ENCODE measurements around the gene EHD1.
A peak's percentile ranks its signal among the peaks of the same experiment; 100 is the strongest.

Gene EHD1

DNA sequence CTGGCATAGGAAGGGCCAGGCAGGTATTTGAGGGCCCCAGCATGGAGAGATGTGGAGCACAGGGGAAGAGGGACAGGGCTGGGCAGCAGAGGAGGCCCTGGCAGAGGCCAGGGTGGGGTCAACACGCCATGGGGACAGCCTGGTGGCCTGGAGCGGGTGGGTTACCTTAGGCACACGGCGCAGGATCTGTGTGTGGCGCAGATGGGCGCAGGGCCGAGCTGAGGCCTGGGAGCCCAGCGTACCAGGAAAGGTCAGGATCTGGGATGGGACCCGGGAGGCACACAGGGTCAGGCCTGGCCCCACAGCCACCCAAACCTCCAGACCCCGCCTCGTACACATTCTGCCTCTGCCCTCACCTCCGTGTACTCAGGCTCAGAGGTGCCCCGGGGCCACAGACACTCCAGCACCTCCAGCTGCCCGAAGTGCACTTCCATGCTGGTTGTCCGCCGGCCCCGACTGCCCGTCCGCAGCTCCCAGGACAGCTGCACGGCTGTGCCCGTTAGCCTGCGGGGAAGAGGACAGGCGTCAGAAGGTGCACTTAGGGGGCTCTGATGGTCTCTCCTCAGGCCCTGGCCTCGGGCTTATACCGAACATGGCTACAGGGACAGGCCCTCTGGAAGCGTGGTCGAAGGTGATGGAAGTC is 32.2 kb upstream of the EHD1 start:
- no peak overlapping the region for H3K27ac ChIP-seq (ENCODE audit: insufficient read depth, low read length, poor library complexity, severe bottlenecking)
- H3K36me3 ChIP-seq (ENCODE audit: control insufficient read depth, insufficient read depth, low read length): peaks cover 86% of the 10 kb centered on the region
- no peak overlapping the region for H3K4me3 ChIP-seq (ENCODE audit: insufficient read depth, low read depth, low read length, poor library complexity, severe bottlenecking)
- H3K27me3 ChIP-seq (replicated peaks; ENCODE audit: control insufficient read depth, insufficient read depth, low read length, poor library complexity, severe bottlenecking): no peaks in the 10 kb centered on the region
- H3K9me3 ChIP-seq (ENCODE audit: control insufficient read depth, low read length): no peaks in the 10 kb centered on the region
- peaks cover 5% of the 10 kb centered on the region for H3K4me1 ChIP-seq (ENCODE audit: control insufficient read depth, insufficient read depth, low read length, poor library complexity, severe bottlenecking)
- no peak for DNase-seq

DNA sequence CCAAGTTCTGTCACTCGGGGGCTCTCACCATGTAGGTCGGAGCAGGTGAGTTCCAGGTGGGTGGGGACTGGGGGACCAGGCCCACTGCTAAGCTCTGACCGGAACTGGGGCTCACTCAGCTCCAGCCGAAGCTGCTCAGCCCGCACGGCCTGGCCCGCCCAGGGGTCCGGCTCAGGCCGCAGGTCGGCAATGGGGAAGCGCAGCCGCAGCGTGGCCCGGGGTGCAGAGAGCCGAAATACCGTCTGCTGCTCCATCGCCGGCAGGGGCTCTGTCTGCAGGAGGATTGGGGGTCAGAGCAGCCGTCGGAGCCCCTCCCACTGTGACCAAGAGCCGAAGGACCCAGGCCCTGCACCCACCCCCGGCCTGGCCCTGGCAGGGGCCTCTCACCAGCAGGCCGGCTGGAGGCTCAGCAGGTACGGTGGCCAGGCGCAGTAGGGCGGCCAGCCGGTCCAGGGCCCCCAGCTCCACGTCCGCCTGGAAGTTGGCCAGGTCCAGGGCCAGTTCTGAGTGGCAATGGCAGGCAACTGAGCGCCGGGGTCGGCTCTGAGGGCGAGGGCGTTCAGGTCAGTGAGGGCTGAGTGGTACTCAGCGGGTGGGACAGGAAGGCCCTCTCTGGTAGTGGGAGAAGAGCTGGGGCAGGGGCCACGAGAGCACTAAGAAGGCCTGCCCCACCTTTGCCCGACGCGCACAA is 31.4 kb upstream of the EHD1 start:
- Histone ChIP-seq H3K4me1 (ENCODE audit: control insufficient read depth, insufficient read depth, low read length, poor library complexity, severe bottlenecking) (no peaks in the 10 kb centered on the region), H3K4me3 (ENCODE audit: insufficient read depth, low read depth, low read length, poor library complexity, severe bottlenecking) (no peak overlapping the region), H3K36me3 (ENCODE audit: control insufficient read depth, insufficient read depth, low read length) (peaks cover 92% of the 10 kb centered on the region), H3K9me3 (ENCODE audit: control insufficient read depth, low read length) (no peaks in the 10 kb centered on the region), H3K27ac (ENCODE audit: insufficient read depth, low read length, poor library complexity, severe bottlenecking) (no peak overlapping the region), H3K27me3 (replicated peaks; ENCODE audit: control insufficient read depth, insufficient read depth, low read length, poor library complexity, severe bottlenecking) (no peaks in the 10 kb centered on the region)
- no peak for DNase-seq

DNA sequence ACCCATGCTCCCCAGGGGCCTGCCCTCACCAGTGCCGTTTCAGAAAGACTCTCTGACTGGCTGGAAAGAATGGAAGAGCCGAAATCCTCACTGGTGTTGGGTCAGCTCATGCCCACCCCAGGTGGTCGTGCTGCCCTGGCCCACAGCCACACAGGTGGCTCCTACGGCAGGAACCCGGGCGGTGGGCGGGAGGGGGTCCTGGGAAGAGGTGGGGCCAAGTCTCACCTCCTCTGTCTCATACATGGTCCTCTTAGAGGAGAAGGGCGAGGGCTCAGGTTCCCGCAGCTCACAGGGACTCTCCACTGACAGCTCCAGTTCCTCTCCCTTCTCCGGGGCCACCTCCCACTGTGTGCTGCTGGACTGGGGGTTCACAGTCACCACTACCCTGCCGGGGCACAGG is 30.3 kb upstream of the EHD1 start:
- Histone ChIP-seq H3K27me3 (replicated peaks; ENCODE audit: control insufficient read depth, insufficient read depth, low read length, poor library complexity, severe bottlenecking) (no peaks in the 10 kb centered on the region), H3K4me1 (ENCODE audit: control insufficient read depth, insufficient read depth, low read length, poor library complexity, severe bottlenecking) (no peaks in the 10 kb centered on the region), H3K9me3 (ENCODE audit: control insufficient read depth, low read length) (no peaks in the 10 kb centered on the region), H3K36me3 (ENCODE audit: control insufficient read depth, insufficient read depth, low read length) (peaks cover 85% of the 10 kb centered on the region), H3K4me3 (ENCODE audit: insufficient read depth, low read depth, low read length, poor library complexity, severe bottlenecking) (no peak overlapping the region), H3K27ac (ENCODE audit: insufficient read depth, low read length, poor library complexity, severe bottlenecking) (no peak overlapping the region)
- DNase-seq: no peak

DNA sequence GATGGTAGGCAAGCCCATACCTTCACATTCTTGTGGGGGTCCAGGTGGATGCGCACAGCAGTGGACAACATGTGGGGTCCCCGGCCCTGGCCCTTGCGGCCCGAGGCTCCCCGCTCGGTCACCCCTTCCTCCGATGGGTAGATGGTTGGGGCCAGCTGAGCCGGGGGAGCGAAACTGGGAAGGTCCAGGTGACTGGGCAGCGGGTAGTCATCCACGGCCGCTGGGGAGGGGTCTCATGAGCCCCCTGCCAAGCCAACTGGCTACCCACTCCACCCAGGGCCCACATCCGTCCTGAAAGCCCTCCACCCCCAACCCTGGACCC is 27.9 kb upstream of the EHD1 start:
- DNase-seq: no peak
- Histone ChIP-seq H3K27me3 (replicated peaks; ENCODE audit: control insufficient read depth, insufficient read depth, low read length, poor library complexity, severe bottlenecking) (no peaks in the 10 kb centered on the region), H3K27ac (ENCODE audit: insufficient read depth, low read length, poor library complexity, severe bottlenecking) (no peak overlapping the region), H3K36me3 (ENCODE audit: control insufficient read depth, insufficient read depth, low read length) (peaks cover 78% of the 10 kb centered on the region), H3K4me1 (ENCODE audit: control insufficient read depth, insufficient read depth, low read length, poor library complexity, severe bottlenecking) (no peaks in the 10 kb centered on the region), H3K4me3 (ENCODE audit: insufficient read depth, low read depth, low read length, poor library complexity, severe bottlenecking) (no peak overlapping the region), H3K9me3 (ENCODE audit: control insufficient read depth, low read length) (no peaks in the 10 kb centered on the region)

DNA sequence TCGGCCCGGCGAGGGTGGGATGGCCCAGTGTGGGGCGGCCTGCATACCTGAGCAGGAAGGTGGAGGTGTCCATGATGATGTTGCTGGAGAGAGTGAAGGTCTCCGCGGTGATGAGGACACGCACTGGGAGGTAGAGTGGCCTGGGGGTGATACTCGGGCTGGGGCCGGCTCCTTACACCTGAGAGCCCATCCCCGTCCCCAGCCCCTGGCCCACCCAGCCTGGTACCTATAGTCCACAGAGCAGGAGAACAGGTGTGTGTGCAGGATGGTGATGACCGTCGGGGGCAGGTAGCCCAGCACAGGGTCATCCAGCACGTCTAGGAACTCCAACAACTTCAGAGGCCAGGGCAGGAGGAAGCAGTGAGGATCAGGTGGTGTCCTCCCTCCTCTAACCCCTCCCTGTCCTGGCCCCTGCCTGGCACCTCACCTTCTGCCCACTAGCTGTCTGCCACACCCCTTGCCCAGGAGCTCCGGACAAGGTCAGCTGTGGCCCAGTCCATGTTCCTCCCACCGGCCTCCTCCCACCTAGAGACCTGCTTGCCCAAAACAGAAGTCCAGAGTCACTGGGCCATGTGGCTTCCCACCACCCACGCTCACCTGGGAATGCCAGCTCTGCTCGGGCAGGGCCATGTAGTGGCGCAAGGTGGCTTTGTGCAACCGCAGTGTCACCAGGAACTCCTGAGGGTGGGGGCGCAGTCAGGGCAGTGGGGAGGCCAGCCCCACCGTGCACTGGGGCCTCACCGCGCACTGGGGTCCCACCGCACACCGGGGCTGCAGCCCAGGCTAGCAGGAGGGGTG is 27.3 kb upstream of the EHD1 start:
- H3K27me3 ChIP-seq (replicated peaks; ENCODE audit: control insufficient read depth, insufficient read depth, low read length, poor library complexity, severe bottlenecking): no peaks in the 10 kb centered on the region
- H3K9me3 ChIP-seq (ENCODE audit: control insufficient read depth, low read length): no peaks in the 10 kb centered on the region
- no peak for DNase-seq
- H3K27ac ChIP-seq (ENCODE audit: insufficient read depth, low read length, poor library complexity, severe bottlenecking): no peak overlapping the region
- H3K4me1 ChIP-seq (ENCODE audit: control insufficient read depth, insufficient read depth, low read length, poor library complexity, severe bottlenecking): peaks cover 3% of the 10 kb centered on the region
- peaks cover 74% of the 10 kb centered on the region for H3K36me3 ChIP-seq (ENCODE audit: control insufficient read depth, insufficient read depth, low read length)
- no peak overlapping the region for H3K4me3 ChIP-seq (ENCODE audit: insufficient read depth, low read depth, low read length, poor library complexity, severe bottlenecking)

DNA sequence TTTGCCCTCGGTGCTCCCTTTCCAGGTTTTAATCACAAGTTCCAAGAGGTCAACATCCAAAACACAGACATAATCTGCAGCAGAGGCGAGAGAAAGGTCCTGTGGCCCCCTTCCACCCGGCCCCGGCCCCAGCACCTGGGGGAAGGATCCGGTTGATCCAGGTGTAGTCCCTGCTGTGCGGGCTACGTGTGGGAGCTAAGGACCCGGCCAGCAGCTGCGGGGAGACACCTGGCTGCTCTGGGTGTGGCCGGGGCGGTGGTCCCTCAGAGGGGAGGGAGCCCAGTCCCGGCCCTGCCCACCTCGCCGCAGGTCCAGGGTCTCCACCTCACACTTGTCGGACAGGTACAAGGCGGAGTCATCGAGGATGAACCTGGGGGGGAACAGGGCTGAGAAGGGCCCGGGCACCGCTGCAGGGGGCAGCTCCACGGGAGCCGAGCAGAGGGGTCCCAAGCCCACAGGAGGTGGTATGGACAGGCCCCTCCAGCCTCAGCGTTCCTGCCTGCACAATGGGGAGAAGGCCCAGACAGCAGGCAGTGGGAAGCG is 24.9 kb upstream of the EHD1 start:
- Histone ChIP-seq H3K4me3 (ENCODE audit: insufficient read depth, low read depth, low read length, poor library complexity, severe bottlenecking) (no peak overlapping the region), H3K4me1 (ENCODE audit: control insufficient read depth, insufficient read depth, low read length, poor library complexity, severe bottlenecking) (peaks cover 14% of the 10 kb centered on the region), H3K36me3 (ENCODE audit: control insufficient read depth, insufficient read depth, low read length) (peaks cover 55% of the 10 kb centered on the region), H3K27ac (ENCODE audit: insufficient read depth, low read length, poor library complexity, severe bottlenecking) (no peak overlapping the region), H3K9me3 (ENCODE audit: control insufficient read depth, low read length) (no peaks in the 10 kb centered on the region), H3K27me3 (replicated peaks; ENCODE audit: control insufficient read depth, insufficient read depth, low read length, poor library complexity, severe bottlenecking) (no peaks in the 10 kb centered on the region)
- DNase-seq: no peak

DNA sequence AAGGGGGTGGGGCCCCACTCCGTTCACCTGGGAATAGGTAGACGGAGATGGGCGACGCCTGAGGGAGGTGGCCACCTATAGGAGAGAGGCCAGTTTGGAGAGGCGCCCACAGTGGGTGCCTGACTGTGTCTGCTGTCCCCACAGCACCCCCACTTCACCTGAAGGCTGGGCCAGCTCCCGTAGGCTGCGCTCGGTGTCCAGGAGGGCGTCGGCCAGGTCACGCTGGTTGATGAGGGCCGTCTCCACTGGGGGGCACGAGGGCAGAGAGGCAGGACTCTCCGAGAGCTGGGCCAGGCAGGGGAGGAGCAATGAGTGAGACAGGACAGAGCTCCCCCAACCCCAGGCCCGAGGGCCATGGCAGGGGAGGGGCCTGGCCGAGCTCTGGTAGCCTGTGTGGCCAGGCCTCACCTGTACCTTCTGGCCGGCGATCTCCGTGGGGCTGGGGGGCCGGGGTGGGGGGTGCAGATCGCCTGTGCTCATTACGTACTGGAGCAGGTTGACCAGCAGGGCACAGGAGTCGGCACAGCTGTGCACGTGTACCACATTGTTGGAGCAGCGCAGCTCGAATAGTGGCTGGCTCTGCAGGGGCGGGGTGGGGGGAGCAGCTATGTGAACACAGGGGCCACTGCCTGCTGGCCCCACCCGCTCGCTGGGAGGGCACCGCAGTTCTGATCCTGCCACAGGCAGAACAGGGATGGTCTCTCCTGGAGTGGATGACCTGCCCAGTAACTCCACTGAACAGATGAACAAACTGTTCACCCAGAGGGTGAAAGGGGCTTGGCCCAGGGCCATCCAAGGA is 23.9 kb upstream of the EHD1 start:
- peaks cover 14% of the 10 kb centered on the region for H3K4me1 ChIP-seq (ENCODE audit: control insufficient read depth, insufficient read depth, low read length, poor library complexity, severe bottlenecking)
- no peak overlapping the region for H3K4me3 ChIP-seq (ENCODE audit: insufficient read depth, low read depth, low read length, poor library complexity, severe bottlenecking)
- peaks cover 59% of the 10 kb centered on the region for H3K36me3 ChIP-seq (ENCODE audit: control insufficient read depth, insufficient read depth, low read length)
- no peaks in the 10 kb centered on the region for H3K9me3 ChIP-seq (ENCODE audit: control insufficient read depth, low read length)
- H3K27me3 ChIP-seq (replicated peaks; ENCODE audit: control insufficient read depth, insufficient read depth, low read length, poor library complexity, severe bottlenecking): no peaks in the 10 kb centered on the region
- DNase-seq: no peak
- H3K27ac ChIP-seq (ENCODE audit: insufficient read depth, low read length, poor library complexity, severe bottlenecking): no peak overlapping the region

DNA sequence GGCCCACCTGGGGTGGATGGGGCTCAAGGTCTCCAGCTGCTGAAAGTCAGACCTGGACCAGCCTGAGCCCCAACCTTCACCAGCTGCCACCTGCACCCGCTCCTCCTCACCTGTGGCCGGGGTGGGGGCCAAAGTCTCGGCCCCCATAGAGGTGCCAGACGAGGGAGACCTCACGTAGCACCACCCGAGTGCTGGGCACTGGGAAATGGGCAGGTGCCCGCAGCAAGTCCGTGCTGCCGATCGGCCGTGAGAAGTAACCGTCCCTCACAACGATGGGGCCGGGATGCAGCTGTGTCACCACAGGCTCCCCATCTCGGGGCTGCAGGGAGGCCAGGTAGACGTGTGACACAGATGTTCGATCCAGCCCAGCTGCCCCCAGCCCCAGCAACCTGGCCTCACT is 22.4 kb upstream of the EHD1 start:
- no peak for DNase-seq
- Histone ChIP-seq H3K9me3 (ENCODE audit: control insufficient read depth, low read length) (no peaks in the 10 kb centered on the region), H3K4me3 (ENCODE audit: insufficient read depth, low read depth, low read length, poor library complexity, severe bottlenecking) (no peak overlapping the region), H3K4me1 (ENCODE audit: control insufficient read depth, insufficient read depth, low read length, poor library complexity, severe bottlenecking) (peaks cover 14% of the 10 kb centered on the region), H3K27ac (ENCODE audit: insufficient read depth, low read length, poor library complexity, severe bottlenecking) (peak overlapping the region; percentile 79), H3K27me3 (replicated peaks; ENCODE audit: control insufficient read depth, insufficient read depth, low read length, poor library complexity, severe bottlenecking) (no peaks in the 10 kb centered on the region), H3K36me3 (ENCODE audit: control insufficient read depth, insufficient read depth, low read length) (peaks cover 52% of the 10 kb centered on the region)

DNA sequence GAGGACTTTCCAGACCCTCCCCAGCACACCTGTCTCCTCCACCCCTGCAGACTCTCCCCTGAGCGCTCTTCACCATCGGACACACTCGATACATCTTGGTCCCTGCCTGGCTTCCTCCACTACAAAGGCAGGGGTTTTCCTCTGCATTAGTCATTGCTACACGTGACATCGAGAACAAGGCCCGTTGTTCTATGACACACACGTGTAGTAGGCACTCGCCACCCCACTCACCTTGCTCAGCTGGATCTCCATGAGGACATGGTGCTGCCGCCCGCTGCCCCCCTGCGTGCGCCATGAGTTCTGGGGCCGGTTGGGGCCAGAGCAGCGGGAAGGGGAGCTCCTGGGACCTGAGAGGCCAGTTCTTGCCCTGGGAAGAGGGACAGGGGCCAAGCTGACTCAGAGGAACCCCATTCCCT is 21.9 kb upstream of the EHD1 start:
- Histone ChIP-seq H3K36me3 (ENCODE audit: control insufficient read depth, insufficient read depth, low read length) (peaks cover 47% of the 10 kb centered on the region), H3K27me3 (replicated peaks; ENCODE audit: control insufficient read depth, insufficient read depth, low read length, poor library complexity, severe bottlenecking) (no peaks in the 10 kb centered on the region), H3K4me1 (ENCODE audit: control insufficient read depth, insufficient read depth, low read length, poor library complexity, severe bottlenecking) (peaks cover 14% of the 10 kb centered on the region), H3K9me3 (ENCODE audit: control insufficient read depth, low read length) (no peaks in the 10 kb centered on the region), H3K4me3 (ENCODE audit: insufficient read depth, low read depth, low read length, poor library complexity, severe bottlenecking) (no peak overlapping the region), H3K27ac (ENCODE audit: insufficient read depth, low read length, poor library complexity, severe bottlenecking) (peak overlapping the region; percentile 79)
- DNase-seq: peak; percentile 70 to 76 (median 73)

All from effector memory CD4-positive, alpha-beta T cell (primary cell).